ENCODE data around the gene WDPCP.
"Not testable (repeated sequence)": the region's sequence is repeated elsewhere in the genome, so short reads cannot be mapped to it uniquely, and the experiment has no call there.

Gene WDPCP

DNA sequence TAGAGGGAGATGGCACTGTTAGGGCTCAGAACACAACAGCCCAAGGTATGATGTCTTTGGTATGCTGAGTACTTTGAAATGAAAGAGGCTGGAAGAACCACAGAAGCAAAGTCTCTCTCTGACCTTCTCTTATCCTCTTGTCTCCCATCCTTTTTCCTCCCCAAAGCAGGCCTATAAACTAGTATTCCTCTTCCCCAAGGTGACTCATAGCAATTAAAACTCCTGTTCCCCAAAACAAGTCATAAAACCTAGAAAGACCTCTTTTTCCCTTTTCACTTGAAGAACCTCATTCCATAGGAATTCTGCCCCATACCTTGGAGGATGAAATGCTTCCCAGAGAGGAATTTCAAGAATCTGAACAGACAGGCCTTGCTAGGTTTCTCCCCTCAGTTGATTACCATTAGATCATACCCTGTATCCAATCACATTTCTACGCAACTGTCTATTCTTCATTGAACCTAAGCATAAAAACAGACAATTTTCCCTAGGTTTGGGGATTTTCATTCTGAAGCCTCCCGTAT is 26.2 kb upstream of the WDPCP start:
- Histone ChIP-seq H3K9me3 (ENCODE audit: control insufficient read depth in 2 of 2, low read length in 2 of 2) (no peaks in the 10 kb centered on the region), H3K27me3 (ENCODE audit: control insufficient read depth in 1 of 2, insufficient read depth in 2 of 2, low read length in 2 of 2) (no peaks in the 10 kb centered on the region), H3K27ac (ENCODE audit: low read length) (no peak overlapping the region), H3K4me1 (ENCODE audit: control insufficient read depth, insufficient read depth, low read length) (no peaks in the 10 kb centered on the region), H3K9ac (ENCODE audit: low read length in 2 of 2) (no peak overlapping the region), H3K4me3 (ENCODE audit: low read length in 2 of 2) (no peak overlapping the region), H3K36me3 (ENCODE audit: control insufficient read depth in 2 of 2, insufficient read depth in 2 of 2, low read length in 2 of 2) (no peaks in the 10 kb centered on the region)

DNA sequence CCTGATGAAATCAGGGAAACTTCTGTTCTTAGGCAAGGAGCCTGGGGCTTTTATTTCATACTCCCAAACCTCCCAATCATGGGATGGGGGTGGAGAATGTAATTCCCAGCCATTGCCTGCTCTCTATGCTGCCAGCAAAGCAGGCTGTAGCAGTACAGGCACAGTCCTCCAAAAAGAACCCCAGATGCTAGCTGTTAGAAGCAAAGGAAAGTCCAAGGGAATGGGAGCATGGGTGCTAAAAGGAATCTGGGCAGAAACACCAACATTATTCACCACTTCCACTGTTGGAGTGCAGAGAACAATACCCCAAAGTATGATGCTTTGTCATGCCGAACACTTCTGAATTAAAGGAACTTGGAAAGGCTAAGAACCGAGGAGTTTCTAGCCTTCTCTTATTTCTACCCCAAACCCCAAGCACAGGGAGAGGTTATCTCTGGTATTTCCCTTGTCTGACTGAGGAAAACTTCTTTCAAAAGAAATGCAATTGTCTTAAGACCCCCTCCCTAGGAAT is 25.2 kb upstream of the WDPCP start:
- Histone ChIP-seq H3K27me3 (ENCODE audit: control insufficient read depth in 1 of 2, insufficient read depth in 2 of 2, low read length in 2 of 2) (no peaks in the 10 kb centered on the region), H3K36me3 (ENCODE audit: control insufficient read depth in 2 of 2, insufficient read depth in 2 of 2, low read length in 2 of 2) (no peaks in the 10 kb centered on the region), H3K9me3 (ENCODE audit: control insufficient read depth in 2 of 2, low read length in 2 of 2) (no peaks in the 10 kb centered on the region), H3K27ac (ENCODE audit: low read length) (no peak overlapping the region), H3K9ac (ENCODE audit: low read length in 2 of 2) (no peak overlapping the region), H3K4me3 (ENCODE audit: low read length in 2 of 2) (no peak overlapping the region), H3K4me1 (ENCODE audit: control insufficient read depth, insufficient read depth, low read length) (no peaks in the 10 kb centered on the region)

DNA sequence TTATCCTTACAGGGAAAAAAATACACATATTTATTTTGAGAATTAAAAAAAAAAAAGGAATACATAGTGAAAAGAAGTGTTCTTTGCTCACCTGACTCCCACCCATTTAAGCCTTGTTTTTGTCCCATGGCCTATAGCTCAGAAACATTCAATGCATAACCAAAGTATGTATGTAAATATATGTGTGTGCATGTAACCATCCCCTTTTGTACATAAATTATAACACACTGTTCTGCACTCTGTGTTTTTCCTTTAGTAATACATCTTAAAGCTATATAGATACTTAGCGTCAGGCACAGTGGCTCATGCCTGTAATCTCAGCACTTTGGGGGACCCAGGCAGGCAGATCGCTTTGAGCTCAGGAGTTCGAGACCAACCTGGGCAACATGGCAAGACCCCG is 22.2 kb upstream of the WDPCP start:
- no peak overlapping the region for H3K27ac ChIP-seq (ENCODE audit: low read length)
- no peak overlapping the region for H3K9ac ChIP-seq (ENCODE audit: low read length in 2 of 2)

GRCh38 chr2:63608865-63609264 is 20.6 kb upstream of the WDPCP start:
- not testable (repeated sequence) for H3K9ac ChIP-seq (ENCODE audit: low read length in 2 of 2); H3K27me3 ChIP-seq (ENCODE audit: control insufficient read depth in 1 of 2, insufficient read depth in 2 of 2, low read length in 2 of 2); H3K4me1 ChIP-seq (ENCODE audit: control insufficient read depth, insufficient read depth, low read length); H3K9me3 ChIP-seq (ENCODE audit: control insufficient read depth in 2 of 2, low read length in 2 of 2); H3K4me3 ChIP-seq (ENCODE audit: low read length in 2 of 2); H3K27ac ChIP-seq (ENCODE audit: low read length)
- peaks cover 24 to 31% of the 10 kb centered on the region in 2 donors for H3K36me3 ChIP-seq (ENCODE audit: control insufficient read depth in 2 of 2, insufficient read depth in 2 of 2, low read length in 2 of 2)

More for the DNA sequence above, 22.2 kb upstream of the WDPCP start:
- Histone ChIP-seq H3K9me3 (ENCODE audit: control insufficient read depth in 2 of 2, low read length in 2 of 2) (no peaks in the 10 kb centered on the region), H3K4me3 (ENCODE audit: low read length in 2 of 2) (no peak overlapping the region), H3K4me1 (ENCODE audit: control insufficient read depth, insufficient read depth, low read length) (no peaks in the 10 kb centered on the region), H3K36me3 (ENCODE audit: control insufficient read depth in 2 of 2, insufficient read depth in 2 of 2, low read length in 2 of 2) (peaks cover 12 to 16% of the 10 kb centered on the region in 2 donors), H3K27me3 (ENCODE audit: control insufficient read depth in 1 of 2, insufficient read depth in 2 of 2, low read length in 2 of 2) (no peaks in the 10 kb centered on the region)

GRCh38 chr2:63604666-63605065 is 16.4 kb upstream of the WDPCP start:
- no peak overlapping the region for H3K4me3 ChIP-seq (ENCODE audit: low read length in 2 of 2)

GRCh38 chr2:63600881-63601460 is 12.7 kb upstream of the WDPCP start:
- Histone ChIP-seq H3K36me3 (ENCODE audit: control insufficient read depth in 2 of 2, insufficient read depth in 2 of 2, low read length in 2 of 2) (peaks cover 42 to 48% of the 10 kb centered on the region in 2 donors), H3K27ac (ENCODE audit: low read length) (no peak overlapping the region), H3K4me3 (ENCODE audit: low read length in 2 of 2) (no peak overlapping the region), H3K9me3 (ENCODE audit: control insufficient read depth in 2 of 2, low read length in 2 of 2) (no peaks in the 10 kb centered on the region), H3K9ac (ENCODE audit: low read length in 2 of 2) (no peak overlapping the region), H3K27me3 (ENCODE audit: control insufficient read depth in 1 of 2, insufficient read depth in 2 of 2, low read length in 2 of 2) (no peaks in the 10 kb centered on the region), H3K4me1 (ENCODE audit: control insufficient read depth, insufficient read depth, low read length) (no peaks in the 10 kb centered on the region)

More at GRCh38 chr2:63604666-63605065, 16.4 kb upstream of the WDPCP start:
- H3K9ac ChIP-seq (ENCODE audit: low read length in 2 of 2) = no peak overlapping the region
- H3K9me3 ChIP-seq (ENCODE audit: control insufficient read depth in 2 of 2, low read length in 2 of 2) = no peaks in the 10 kb centered on the region
- H3K27me3 ChIP-seq (ENCODE audit: control insufficient read depth in 1 of 2, insufficient read depth in 2 of 2, low read length in 2 of 2) = no peaks in the 10 kb centered on the region
- H3K4me1 ChIP-seq (ENCODE audit: control insufficient read depth, insufficient read depth, low read length) = no peaks in the 10 kb centered on the region
- H3K36me3 ChIP-seq (ENCODE audit: control insufficient read depth in 2 of 2, insufficient read depth in 2 of 2, low read length in 2 of 2) = peaks cover 46 to 48% of the 10 kb centered on the region in 2 donors
- no peak overlapping the region for H3K27ac ChIP-seq (ENCODE audit: low read length)

DNA sequence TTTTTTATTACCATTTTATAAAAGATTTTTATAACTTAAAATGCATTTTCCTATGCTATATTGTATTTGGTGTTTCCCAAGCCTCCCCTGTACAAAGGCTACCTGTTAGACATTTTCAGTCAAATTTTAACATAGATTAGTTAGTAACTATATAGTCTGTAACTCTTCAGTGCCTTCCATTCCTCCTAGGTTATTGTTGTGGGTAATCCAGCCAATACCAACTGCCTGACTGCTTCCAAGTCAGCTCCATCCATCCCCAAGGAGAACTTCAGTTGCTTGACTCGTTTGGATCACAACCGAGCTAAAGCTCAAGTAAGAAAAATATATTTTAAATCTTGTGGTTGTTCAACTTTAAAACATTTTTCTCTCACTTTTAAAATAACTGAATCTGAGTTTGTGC is 10.7 kb upstream of the WDPCP start:
- no peak overlapping the region for H3K9ac ChIP-seq (ENCODE audit: low read length in 2 of 2)
- H3K27me3 ChIP-seq (ENCODE audit: control insufficient read depth in 1 of 2, insufficient read depth in 2 of 2, low read length in 2 of 2) = no peaks in the 10 kb centered on the region
- H3K36me3 ChIP-seq (ENCODE audit: control insufficient read depth in 2 of 2, insufficient read depth in 2 of 2, low read length in 2 of 2) = peaks cover 30 to 40% of the 10 kb centered on the region in 2 donors
- peaks cover under 1% of the 10 kb centered on the region for H3K4me1 ChIP-seq (ENCODE audit: control insufficient read depth, insufficient read depth, low read length)
- no peak overlapping the region for H3K4me3 ChIP-seq (ENCODE audit: low read length in 2 of 2)
- H3K9me3 ChIP-seq (ENCODE audit: control insufficient read depth in 2 of 2, low read length in 2 of 2) = no peaks in the 10 kb centered on the region
- H3K27ac ChIP-seq (ENCODE audit: low read length) = no peak overlapping the region

DNA sequence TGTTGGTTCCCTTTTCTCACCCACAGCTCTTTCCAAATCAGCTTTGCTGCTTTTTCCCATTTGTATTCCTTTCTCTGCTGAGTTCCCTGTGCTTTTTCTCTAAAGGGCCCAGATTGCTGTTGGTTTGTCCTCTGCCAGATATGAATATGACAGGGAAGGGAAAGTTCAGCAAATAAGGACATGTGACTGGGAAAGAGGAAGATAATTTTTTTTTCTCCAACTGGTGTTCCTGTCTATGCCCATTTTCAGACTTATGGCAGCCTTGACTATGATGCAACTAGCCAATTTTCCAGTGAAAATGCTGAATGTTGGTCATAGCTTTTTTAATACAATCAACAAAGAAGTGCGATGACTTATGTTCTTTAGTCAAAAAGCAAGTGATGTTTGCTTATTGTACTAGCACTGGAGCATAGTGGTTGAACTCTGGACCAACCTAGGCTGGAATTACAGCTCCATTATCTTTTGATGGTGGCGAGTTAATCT is 8.2 kb upstream of the WDPCP start:
- Histone ChIP-seq H3K36me3 (ENCODE audit: control insufficient read depth in 2 of 2, insufficient read depth in 2 of 2, low read length in 2 of 2) (peaks cover 24 to 32% of the 10 kb centered on the region in 2 donors), H3K9ac (ENCODE audit: low read length in 2 of 2) (no peak overlapping the region), H3K4me1 (ENCODE audit: control insufficient read depth, insufficient read depth, low read length) (peaks cover 8% of the 10 kb centered on the region), H3K9me3 (ENCODE audit: control insufficient read depth in 2 of 2, low read length in 2 of 2) (no peaks in the 10 kb centered on the region), H3K27me3 (ENCODE audit: control insufficient read depth in 1 of 2, insufficient read depth in 2 of 2, low read length in 2 of 2) (no peaks in the 10 kb centered on the region), H3K27ac (ENCODE audit: low read length) (no peak overlapping the region), H3K4me3 (ENCODE audit: low read length in 2 of 2) (no peak overlapping the region)

GRCh38 chr2:63594660-63595059 is 6.4 kb upstream of the WDPCP start:
- H3K36me3 ChIP-seq (ENCODE audit: control insufficient read depth in 2 of 2, insufficient read depth in 2 of 2, low read length in 2 of 2) = peaks cover 9 to 23% of the 10 kb centered on the region in 2 donors

GRCh38 chr2:63591566-63592175 is 3.4 kb upstream of the WDPCP start:
- Histone ChIP-seq H3K4me1 (ENCODE audit: control insufficient read depth, insufficient read depth, low read length) (peaks cover 26% of the 10 kb centered on the region), H3K9me3 (ENCODE audit: control insufficient read depth in 2 of 2, low read length in 2 of 2) (no peaks in the 10 kb centered on the region), H3K9ac (ENCODE audit: low read length in 2 of 2) (peak overlapping the region in 1 of 2 donors; percentile 59), H3K4me3 (ENCODE audit: low read length in 2 of 2) (peak overlapping the region; percentile 29 to 96), H3K27me3 (ENCODE audit: control insufficient read depth in 1 of 2, insufficient read depth in 2 of 2, low read length in 2 of 2) (no peaks in the 10 kb centered on the region), H3K36me3 (ENCODE audit: control insufficient read depth in 2 of 2, insufficient read depth in 2 of 2, low read length in 2 of 2) (peaks cover 5 to 18% of the 10 kb centered on the region in 2 donors), H3K27ac (ENCODE audit: low read length) (peak overlapping the region; percentile 42)

More at GRCh38 chr2:63594660-63595059, 6.4 kb upstream of the WDPCP start:
- Histone ChIP-seq H3K9ac (ENCODE audit: low read length in 2 of 2) (no peak overlapping the region), H3K9me3 (ENCODE audit: control insufficient read depth in 2 of 2, low read length in 2 of 2) (no peaks in the 10 kb centered on the region), H3K27ac (ENCODE audit: low read length) (no peak overlapping the region), H3K27me3 (ENCODE audit: control insufficient read depth in 1 of 2, insufficient read depth in 2 of 2, low read length in 2 of 2) (no peaks in the 10 kb centered on the region), H3K4me3 (ENCODE audit: low read length in 2 of 2) (no peak overlapping the region), H3K4me1 (ENCODE audit: control insufficient read depth, insufficient read depth, low read length) (peaks cover 23% of the 10 kb centered on the region)
